Suppressor macrophage (primary cell): ENCODE results near the gene SEMA3B.

Source experiments
- DNase-seq, 4 experiments: peaks; one replicate each; pipeline ENCODE4 v3.0.0-alpha.2; 2020 to 2022
- total RNA-seq, 17 experiments: gene quantifications; one replicate each; lab custom pipeline; 2026; ENCODE audit warnings: mixed read lengths in 6 of 17, inconsistent platforms in 3 of 17; lab: John Stamatoyannopoulos, UW

The SEMA3B gene
- 0.07 to 2.6 (median 0.21) reads per million in 17 experiments for total RNA-seq

GRCh38 chr3:50268703-50269451 is at the start of gene SEMA3B:
SEMA3B (plus strand) TSS chr3:50269147; CDS start chr3:50269241, 94 bp downstream.
- no peak for DNase-seq

- no peak for DNase-seq
These were observed 49.7 kb upstream of the SEMA3B start for GRCh38 chr3:50219285-50219684.

- no peak for DNase-seq
These were observed 48.8 kb upstream of the SEMA3B start for GRCh38 chr3:50220109-50220508.

- DNase-seq, result no peak
These were observed 47.9 kb upstream of the SEMA3B start for GRCh38 chr3:50221051-50221410.

GRCh38 chr3:50221411-50222168 is 47.4 kb upstream of the SEMA3B start:
- peak; percentile 55 to 74 (median 70) for DNase-seq

- no peak for DNase-seq
These were observed 46.8 kb upstream of the SEMA3B start for GRCh38 chr3:50222169-50222528.

- no peak for DNase-seq
These were observed 44.3 kb upstream of the SEMA3B start for GRCh38 chr3:50224639-50225038.

GRCh38 chr3:50226888-50227389 is 42.0 kb upstream of the SEMA3B start:
- DNase-seq, result peak; percentile 36 to 57 (median 50)

- DNase-seq, result peak; percentile 93 to 97 (median 96)
These were observed 41.4 kb upstream of the SEMA3B start for GRCh38 chr3:50227390-50228183.

- peak in 1 of 4 experiments; percentile 30 for DNase-seq
These were observed 40.7 kb upstream of the SEMA3B start for GRCh38 chr3:50228184-50228763.

- no peak for DNase-seq
These were observed 39.5 kb upstream of the SEMA3B start for GRCh38 chr3:50229490-50229889.

- DNase-seq, result peak; percentile 65 to 78 (median 74)
These were observed 38.7 kb upstream of the SEMA3B start for GRCh38 chr3:50230104-50230793.

- no peak for DNase-seq
These were observed 38.2 kb upstream of the SEMA3B start for GRCh38 chr3:50230794-50231125.

GRCh38 chr3:50231581-50231980 is 37.4 kb upstream of the SEMA3B start:
- DNase-seq, result no peak

- no peak for DNase-seq
These were observed 36.6 kb upstream of the SEMA3B start for GRCh38 chr3:50232303-50232702.

GRCh38 chr3:50233176-50233575 is 35.8 kb upstream of the SEMA3B start:
- no peak for DNase-seq

GRCh38 chr3:50235716-50236483 is 33.0 kb upstream of the SEMA3B start, which contains the start of gene GNAI2:
GNAI2 (plus strand) TSS chr3:50236204; CDS start chr3:50236336, 132 bp downstream.
- peak; percentile 99 to 100 (median 100) for DNase-seq

- no peak for DNase-seq
These were observed 32.3 kb upstream of the SEMA3B start for GRCh38 chr3:50236484-50237132.

- peak; percentile 42 to 71 (median 64) for DNase-seq
These were observed 31.8 kb upstream of the SEMA3B start for GRCh38 chr3:50237133-50237651.
